PC-3 (cell line): ENCODE measurements around the gene SMYD2.

Experiments
- EZH2 ChIP-seq: fragments of 300-600 bp; sonication (generic); IDR thresholded peaks from one replicate; pipeline ENCODE4 v1.6.1; 2017; ENCODE audit warnings: antibody characterized with exemption, mild to moderate bottlenecking, low read length; ENCODE audit not compliant: unreplicated experiment
- TF ChIP-seq, protein P1 (sequence below): fragments of 300-600 bp; sonication (generic); conservative IDR thresholded peaks from 2 replicates; pipeline ENCODE4 v1.5.1; 2017; ENCODE audit warnings: antibody characterized with exemption, low read depth, mild to moderate bottlenecking, low read length

DNA sequence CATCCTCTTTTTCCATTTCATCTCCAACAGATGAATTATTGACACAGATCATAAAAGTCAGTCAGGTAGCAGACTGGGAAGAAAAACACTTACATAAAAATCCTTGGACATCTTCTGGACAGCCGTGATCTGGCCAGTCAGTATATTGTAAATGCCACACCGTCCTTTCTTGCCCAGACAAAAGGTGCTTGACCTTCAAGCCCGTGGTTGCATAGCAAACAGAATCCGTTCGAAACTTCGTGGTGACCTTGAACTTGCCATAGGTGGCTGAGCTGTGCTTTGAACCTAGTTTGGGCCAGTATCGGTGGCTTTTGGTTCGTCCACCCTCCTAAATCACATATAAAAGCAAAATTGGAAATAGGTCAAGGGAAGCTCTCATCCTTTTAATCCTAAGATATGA lies 88.4 kb downstream of the SMYD2 start:
- TF ChIP-seq EZH2: no peak
- TF ChIP-seq, protein P1, sequence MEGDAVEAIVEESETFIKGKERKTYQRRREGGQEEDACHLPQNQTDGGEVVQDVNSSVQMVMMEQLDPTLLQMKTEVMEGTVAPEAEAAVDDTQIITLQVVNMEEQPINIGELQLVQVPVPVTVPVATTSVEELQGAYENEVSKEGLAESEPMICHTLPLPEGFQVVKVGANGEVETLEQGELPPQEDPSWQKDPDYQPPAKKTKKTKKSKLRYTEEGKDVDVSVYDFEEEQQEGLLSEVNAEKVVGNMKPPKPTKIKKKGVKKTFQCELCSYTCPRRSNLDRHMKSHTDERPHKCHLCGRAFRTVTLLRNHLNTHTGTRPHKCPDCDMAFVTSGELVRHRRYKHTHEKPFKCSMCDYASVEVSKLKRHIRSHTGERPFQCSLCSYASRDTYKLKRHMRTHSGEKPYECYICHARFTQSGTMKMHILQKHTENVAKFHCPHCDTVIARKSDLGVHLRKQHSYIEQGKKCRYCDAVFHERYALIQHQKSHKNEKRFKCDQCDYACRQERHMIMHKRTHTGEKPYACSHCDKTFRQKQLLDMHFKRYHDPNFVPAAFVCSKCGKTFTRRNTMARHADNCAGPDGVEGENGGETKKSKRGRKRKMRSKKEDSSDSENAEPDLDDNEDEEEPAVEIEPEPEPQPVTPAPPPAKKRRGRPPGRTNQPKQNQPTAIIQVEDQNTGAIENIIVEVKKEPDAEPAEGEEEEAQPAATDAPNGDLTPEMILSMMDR: no peak
